Inflammatory macrophage treated with lipopolysaccharide for 4 hours (primary cell): Measurements from ENCODE around the gene TPSB2.

Experiments used
- DNase-seq: peaks from one replicate; pipeline ENCODE4 v3.0.0-alpha.2; 2020

Gene TPSB2

GRCh38 chr16:1218930-1219611 lies 10.9 kb downstream of the TPSB2 start:
- DNase-seq = no peak

- DNase-seq = no peak
Observed at GRCh38 chr16:1218061-1218929, 11.7 kb downstream of the TPSB2 start.

- DNase-seq = no peak
Observed at GRCh38 chr16:1217526-1217925, 12.5 kb downstream of the TPSB2 start.

GRCh38 chr16:1216681-1217400 lies 13.1 kb downstream of the TPSB2 start:
- no peak for DNase-seq

- no peak for DNase-seq
Observed at GRCh38 chr16:1216296-1216619, 13.7 kb downstream of the TPSB2 start.

- no peak for DNase-seq
Observed at GRCh38 chr16:1215574-1216295, 14.2 kb downstream of the TPSB2 start.

- DNase-seq = no peak
Observed at GRCh38 chr16:1214719-1215118, 15.3 kb downstream of the TPSB2 start.

- DNase-seq = no peak
Observed at GRCh38 chr16:1213796-1214372, 16.1 kb downstream of the TPSB2 start.

GRCh38 chr16:1213231-1213630 lies 16.8 kb downstream of the TPSB2 start:
- DNase-seq = no peak

GRCh38 chr16:1212616-1213194 lies 17.3 kb downstream of the TPSB2 start:
- DNase-seq = no peak

- no peak for DNase-seq
Observed at GRCh38 chr16:1211451-1212268, 18.3 kb downstream of the TPSB2 start.

GRCh38 chr16:1210461-1210860 lies 19.5 kb downstream of the TPSB2 start:
- no peak for DNase-seq

- no peak for DNase-seq
Observed at GRCh38 chr16:1209081-1209480, 20.9 kb downstream of the TPSB2 start.

- no peak for DNase-seq
Observed at GRCh38 chr16:1208239-1208830, 21.6 kb downstream of the TPSB2 start.

- DNase-seq = no peak
Observed at GRCh38 chr16:1206786-1207185, 23.2 kb downstream of the TPSB2 start.

- DNase-seq = no peak
Observed at GRCh38 chr16:1206326-1206725, 23.7 kb downstream of the TPSB2 start.

- DNase-seq = no peak
Observed at GRCh38 chr16:1204933-1205332, 25.1 kb downstream of the TPSB2 start.

- DNase-seq = no peak
Observed at GRCh38 chr16:1202274-1202673, 27.7 kb downstream of the TPSB2 start.

GRCh38 chr16:1201444-1201843 lies 28.5 kb downstream of the TPSB2 start:
- no peak for DNase-seq

- DNase-seq = no peak
Observed at GRCh38 chr16:1200014-1200627, 29.9 kb downstream of the TPSB2 start.
